CD14-positive monocyte (primary cell): Measurements from ENCODE around the gene TNNT1. TPM values are rescaled to one million over a fixed set of nuclear protein-coding genes. Genes with fewer than 3 reads are reported as not detected.

Experiments
- DNase-seq, 3 donors: peaks; one replicate each; pipeline ENCODE4 v3.0.0-alpha.2; 2011 to 2022
- H2AFZ ChIP-seq: 2 replicates; pipeline ENCODE4 v1.6.0; 2012; ENCODE audit warnings: mild to moderate bottlenecking, low read depth, low read length, inconsistent platforms; ENCODE audit not compliant: insufficient read depth, poor library complexity, severe bottlenecking
- H3K27ac ChIP-seq, 2 donors: 1 replicate in 1 of 2; 2 replicates in 1 of 2; pipeline ENCODE4 v1.5.1; 2012 to 2013; ENCODE audit warnings: low read length in 2 of 2, control low read depth in 1 of 2, inconsistent platforms in 1 of 2, low read depth in 1 of 2, mild to moderate bottlenecking in 1 of 2
- H3K27me3 ChIP-seq, 2 donors: one replicate each; pipeline versions ENCODE4 v1.6.0 to v1.6.1; 2011 to 2013; ENCODE audit warnings: low read length in 2 of 2; ENCODE audit not compliant: control insufficient read depth in 2 of 2, insufficient read depth in 2 of 2
- H3K36me3 ChIP-seq, 2 donors: replicated peaks in 1 of 2; 1 replicate in 1 of 2; 2 replicates in 1 of 2; pipeline versions ENCODE4 v1.5.1 to v1.6.1; 2012 to 2013; ENCODE audit warnings: low read length in 2 of 2, control low read depth in 1 of 2, inconsistent platforms in 1 of 2, mild to moderate bottlenecking in 1 of 2; ENCODE audit not compliant: insufficient read depth in 2 of 2, control insufficient read depth in 1 of 2
- H3K4me1 ChIP-seq, 2 donors: 1 replicate in 1 of 2; 2 replicates in 1 of 2; pipeline versions ENCODE4 v1.5.1 to v1.6.1; 2012 to 2013; ENCODE audit warnings: low read length in 2 of 2, control low read depth in 1 of 2, inconsistent platforms in 1 of 2, mild to moderate bottlenecking in 1 of 2, moderate library complexity in 1 of 2; ENCODE audit not compliant: insufficient read depth in 2 of 2, control insufficient read depth in 1 of 2
- H3K4me2 ChIP-seq: replicated peaks from 2 replicates; pipeline ENCODE3; 2012; ENCODE audit warnings: low read length, moderate library complexity, mild to moderate bottlenecking; ENCODE audit not compliant: poor library complexity, severe bottlenecking; ENCODE audit errors: extremely low read depth
- H3K4me3 ChIP-seq, 3 experiments: fragments of 200-600 bp in 1 of 3; sonication (generic) in 1 of 3; replicated peaks in 1 of 3; 1 replicate in 2 of 3; 2 replicates in 1 of 3; pipeline ENCODE4 v1.5.1; 2011 to 2013; ENCODE audit warnings: low read length in 3 of 3, mild to moderate bottlenecking in 3 of 3, control low read depth in 2 of 3, low read depth in 2 of 3, inconsistent platforms in 1 of 3, moderate library complexity in 1 of 3
- H3K79me2 ChIP-seq: 2 replicates; pipeline ENCODE4 v1.6.0; 2012; ENCODE audit warnings: mild to moderate bottlenecking, control low read depth, inconsistent platforms, low read length, moderate library complexity; ENCODE audit not compliant: insufficient read depth
- H3K9ac ChIP-seq: 2 replicates; pipeline ENCODE4 v1.6.0; 2017; ENCODE audit warnings: low read length, mild to moderate bottlenecking; ENCODE audit not compliant: insufficient read depth, poor library complexity, severe bottlenecking
- H3K9me3 ChIP-seq, 2 donors: replicated peaks in 1 of 2; 1 replicate in 1 of 2; 2 replicates in 1 of 2; pipeline versions ENCODE4 v1.5.1 to v1.6.1; 2012 to 2013; ENCODE audit warnings: low read length in 2 of 2, control low read depth in 1 of 2; ENCODE audit not compliant: control insufficient read depth in 1 of 2, insufficient read depth in 1 of 2
- H4K20me1 ChIP-seq: 2 replicates; pipeline ENCODE4 v1.6.0; 2012; ENCODE audit warnings: mild to moderate bottlenecking, low read length, control low read depth, moderate library complexity; ENCODE audit not compliant: insufficient read depth
- H3K27ac Mint-ChIP-seq, 7 donors: one replicate each; pipeline ENCODE4 v1.8.0; 2020; ENCODE audit warnings: mild to moderate bottlenecking in 7 of 7, mixed read lengths in 7 of 7, moderate library complexity in 6 of 7, inconsistent platforms in 2 of 7
- H3K27me3 Mint-ChIP-seq, 3 donors: one replicate each; pipeline ENCODE4 v1.8.0; 2021 to 2022; ENCODE audit warnings: low read depth in 3 of 3, mild to moderate bottlenecking in 3 of 3, mixed read lengths in 3 of 3, moderate library complexity in 3 of 3, inconsistent platforms in 1 of 3
- H3K36me3 Mint-ChIP-seq, 2 donors: one replicate each; pipeline ENCODE4 v1.8.0; 2020; ENCODE audit warnings: mixed read lengths in 2 of 2, inconsistent platforms in 1 of 2, mild to moderate bottlenecking in 1 of 2
- H3K4me1 Mint-ChIP-seq: one replicate; pipeline ENCODE4 v1.8.0; 2020; ENCODE audit warnings: mild to moderate bottlenecking, mixed read lengths
- H3K4me3 Mint-ChIP-seq, 2 donors: one replicate each; pipeline ENCODE4 v1.8.0; 2020; ENCODE audit warnings: mild to moderate bottlenecking in 2 of 2, mixed read lengths in 2 of 2, moderate library complexity in 1 of 2
- H3K9me3 Mint-ChIP-seq, 7 donors: one replicate each; pipeline ENCODE4 v1.8.0; 2020 to 2022; ENCODE audit warnings: mixed read lengths in 7 of 7, mild to moderate bottlenecking in 6 of 7, moderate library complexity in 6 of 7, inconsistent platforms in 2 of 7
- CTCF ChIP-seq: fragments of 200-600 bp; IDR thresholded peaks from one replicate; pipeline ENCODE4 v1.8.0; 2022; ENCODE audit warnings: antibody characterized with exemption, mild to moderate bottlenecking
- WGBS: methylation state at CpG from one replicate; pipeline ENCODE4 v1.1.5; 2013; ENCODE audit warnings: missing lambda C conversion rate; ENCODE audit not compliant: insufficient coverage; 5-methylcytosine and 5-hydroxymethylcytosine counted together
- intact Hi-C, 2 donors: fragments of 100-400 bp; cut with micrococcal nuclease; formaldehyde crosslinking; loops; one replicate each; pipeline versions ENCODE4 v1.15.0 to v1.15.1; 2023
- polyA plus RNA-seq, 3 donors: library from polyadenylated mRNA; depleted of rRNA in 1 of 3; unstranded in 2 of 3; stranded (reverse) in 1 of 3; fragments of 300-500 nt in 2 of 3; fragments of >200 nt in 1 of 3; fragmentation: Illumina TruSeq in 2 of 3; gene quantifications; 1 replicate in 2 of 3; 2 replicates in 1 of 3; pipeline ENCODE4 v1.2.3, GENCODE V29; 2012 to 2021

TNNT1 gene
- polyA plus RNA-seq, 3 donors = 9.4 to 41.9 (median 9.8) TPM

GRCh38 chr19:55197528-55197927, 48.5 kb upstream of the TNNT1 start:
- no peaks in the 10 kb centered on the region for H3K9me3 ChIP-seq
- peaks cover 6% of the 10 kb centered on the region for H3K4me1 Mint-ChIP-seq
- TF ChIP-seq CTCF = no peak
- no peak overlapping the region for H2AFZ ChIP-seq
- H4K20me1 ChIP-seq = no peaks in the 10 kb centered on the region
- H3K4me1 ChIP-seq = no peaks in the 10 kb centered on the region
- no peaks in the 10 kb centered on the region for H3K9me3 Mint-ChIP-seq
- H3K4me3 Mint-ChIP-seq = no peak overlapping the region
- H3K36me3 Mint-ChIP-seq = no peaks in the 10 kb centered on the region
- intact Hi-C loops = no loop called here
- no peak overlapping the region for H3K27ac Mint-ChIP-seq
- no peaks in the 10 kb centered on the region for H3K27me3 ChIP-seq
- no CpG with 5 or more reads among the region's 4 CpGs for WGBS
- H3K36me3 ChIP-seq = no peaks in the 10 kb centered on the region
- H3K9ac ChIP-seq = no peak overlapping the region
- no peak overlapping the region for H3K4me2 ChIP-seq
- peaks cover 7 to 32% (median 17%) of the 10 kb centered on the region in 3 donors for H3K27me3 Mint-ChIP-seq
- no peak for DNase-seq
- H3K79me2 ChIP-seq = no peaks in the 10 kb centered on the region
- H3K27ac ChIP-seq = no peak overlapping the region
- no peak overlapping the region for H3K4me3 ChIP-seq

- H3K27ac ChIP-seq = no peak overlapping the region
Measured at GRCh38 chr19:55196803-55197202, 47.8 kb upstream of the TNNT1 start.

More at GRCh38 chr19:55196803-55197202, 47.8 kb upstream of the TNNT1 start:
- intact Hi-C loops = no loop called here
- Histone ChIP-seq H3K36me3 (no peaks in the 10 kb centered on the region), H3K9ac (no peak overlapping the region), H3K4me3 (no peak overlapping the region), H4K20me1 (no peaks in the 10 kb centered on the region), H3K79me2 (no peaks in the 10 kb centered on the region), H3K4me1 (no peaks in the 10 kb centered on the region), H3K27me3 (no peaks in the 10 kb centered on the region), H3K4me2 (no peak overlapping the region), H2AFZ (no peak overlapping the region), H3K9me3 (no peaks in the 10 kb centered on the region)
- H3K27me3 Mint-ChIP-seq = peaks cover 9 to 32% (median 17%) of the 10 kb centered on the region in 3 donors
- H3K36me3 Mint-ChIP-seq = no peaks in the 10 kb centered on the region
- 96% methylated on average over 10 of the region's 10 CpGs for WGBS
- no peak overlapping the region for H3K4me3 Mint-ChIP-seq
- H3K4me1 Mint-ChIP-seq = peaks cover 6% of the 10 kb centered on the region
- no peak overlapping the region for H3K27ac Mint-ChIP-seq
- no peak for TF ChIP-seq CTCF
- DNase-seq = no peak
- no peaks in the 10 kb centered on the region for H3K9me3 Mint-ChIP-seq
